Activated T-cell treated with anti-CD3 and anti-CD28 coated beads for 48 hours (primary cell): ENCODE results near the gene MOV10.

Experiments used
- DNase-seq: peaks from one replicate; pipeline ENCODE4 v3.0.0-alpha.2; 2020; ENCODE audit warnings: low read depth

The MOV10 gene

GRCh38 chr1:112743174-112744008 is 68.9 kb downstream of the MOV10 start:
- no peak for DNase-seq

GRCh38 chr1:112744009-112744578 is 69.6 kb downstream of the MOV10 start:
- DNase-seq: no peak

GRCh38 chr1:112748396-112748795 is 73.9 kb downstream of the MOV10 start:
- no peak for DNase-seq
